Trophoblast cell (in vitro differentiated cells and primary cell): ENCODE measurements around the gene FRG2B. TPM values are rescaled to one million over a fixed set of nuclear protein-coding genes. Genes with fewer than 3 reads are reported as not detected.
"Not testable (repeated sequence)": the region's sequence is repeated elsewhere in the genome, so short reads cannot be mapped to it uniquely, and the experiment has no call there.

Source experiments
- DNase-seq, 2 donors: peaks; one replicate each; pipeline ENCODE4 v3.0.0-alpha.2; 2016
- H2AFZ ChIP-seq: 2 replicates; pipeline ENCODE4 v1.6.1; 2013; ENCODE audit warnings: low read length, moderate library complexity, mild to moderate bottlenecking; ENCODE audit not compliant: insufficient read depth, poor library complexity
- H2AK5ac ChIP-seq: 2 replicates; pipeline ENCODE4 v1.6.1; 2013; ENCODE audit warnings: mild to moderate bottlenecking, low read length
- H2BK120ac ChIP-seq: 2 replicates; pipeline ENCODE4 v1.6.1; 2013; ENCODE audit warnings: low read length, mild to moderate bottlenecking, moderate library complexity; ENCODE audit not compliant: insufficient read depth, poor library complexity
- H2BK12ac ChIP-seq: 2 replicates; pipeline ENCODE4 v1.6.1; 2013; ENCODE audit warnings: mild to moderate bottlenecking, low read length, moderate library complexity
- H2BK5ac ChIP-seq: 2 replicates; pipeline ENCODE4 v1.6.1; 2013; ENCODE audit warnings: low read length, low read depth, moderate library complexity, mild to moderate bottlenecking; ENCODE audit not compliant: poor library complexity
- H3K14ac ChIP-seq: 2 replicates; pipeline ENCODE4 v1.6.1; 2013; ENCODE audit warnings: mild to moderate bottlenecking, low read length
- H3K18ac ChIP-seq: 2 replicates; pipeline ENCODE4 v1.6.1; 2013; ENCODE audit warnings: mild to moderate bottlenecking, low read length
- H3K23ac ChIP-seq: 2 replicates; pipeline ENCODE4 v1.6.1; 2013; ENCODE audit warnings: low read length
- H3K27ac ChIP-seq: 2 replicates; pipeline ENCODE4 v1.5.1; 2013; ENCODE audit warnings: low read depth, mild to moderate bottlenecking, inconsistent platforms, low read length, moderate library complexity
- H3K27me3 ChIP-seq: 2 replicates; pipeline ENCODE4 v1.6.1; 2013; ENCODE audit warnings: inconsistent platforms, mild to moderate bottlenecking, low read length, moderate library complexity; ENCODE audit not compliant: insufficient read depth
- H3K36me3 ChIP-seq, 2 experiments: 1 replicate in 1 of 2; 2 replicates in 1 of 2; pipeline ENCODE4 v1.6.1; 2013; ENCODE audit warnings: low read length in 2 of 2, mild to moderate bottlenecking in 2 of 2, moderate library complexity in 1 of 2; ENCODE audit not compliant: insufficient read depth in 2 of 2, control insufficient read depth in 1 of 2
- H3K4ac ChIP-seq: 2 replicates; pipeline ENCODE4 v1.6.1; 2013; ENCODE audit warnings: low read depth, mild to moderate bottlenecking, low read length, moderate library complexity
- H3K4me1 ChIP-seq, 2 experiments: 1 replicate in 1 of 2; 2 replicates in 1 of 2; pipeline ENCODE4 v1.6.1; 2013; ENCODE audit warnings: low read length in 2 of 2, mild to moderate bottlenecking in 2 of 2, moderate library complexity in 1 of 2; ENCODE audit not compliant: insufficient read depth in 2 of 2, control insufficient read depth in 1 of 2
- H3K4me2 ChIP-seq: 2 replicates; pipeline ENCODE4 v1.6.1; 2013; ENCODE audit warnings: inconsistent platforms, mild to moderate bottlenecking, low read length, moderate library complexity
- H3K4me3 ChIP-seq: 2 replicates; pipeline ENCODE4 v1.5.1; 2013; ENCODE audit warnings: mild to moderate bottlenecking, low read depth, low read length, inconsistent platforms
- H3K79me1 ChIP-seq: one replicate; pipeline ENCODE4 v1.6.1; 2013; ENCODE audit warnings: low read length
- H3K79me2 ChIP-seq: 2 replicates; pipeline ENCODE4 v1.6.1; 2013; ENCODE audit warnings: low read length, mild to moderate bottlenecking; ENCODE audit not compliant: control insufficient read depth, insufficient read depth, poor library complexity
- H3K9ac ChIP-seq: 2 replicates; pipeline ENCODE4 v1.6.1; 2013; ENCODE audit warnings: mild to moderate bottlenecking, low read length
- H3K9me3 ChIP-seq: 2 replicates; pipeline ENCODE4 v1.6.1; 2013; ENCODE audit warnings: low read depth, mild to moderate bottlenecking, control low read depth, inconsistent platforms, low read length; ENCODE audit not compliant: insufficient read depth
- H4K12ac ChIP-seq: 2 replicates; pipeline ENCODE4 v1.6.1; 2013; ENCODE audit warnings: low read depth, mild to moderate bottlenecking, low read length, moderate library complexity
- H4K8ac ChIP-seq: 2 replicates; pipeline ENCODE4 v1.6.1; 2013; ENCODE audit warnings: low read depth, mild to moderate bottlenecking, low read length, moderate library complexity
- H4K91ac ChIP-seq: one replicate; pipeline ENCODE4 v1.6.1; 2013; ENCODE audit warnings: low read depth, mild to moderate bottlenecking, low read length, moderate library complexity
- WGBS: extraction: QIAGEN DNeasy Blood & Tissue Kit; methylation state at CpG from one replicate; pipeline ENCODE4 v1.1.7; 2013; ENCODE audit warnings: missing lambda C conversion rate; ENCODE audit not compliant: insufficient read length, insufficient coverage; ENCODE audit errors: extremely low coverage; 5-methylcytosine and 5-hydroxymethylcytosine counted together
- polyA plus RNA-seq: library from polyadenylated mRNA; stranded (reverse); fragments of 200-250 nt; gene quantifications from 2 replicates; pipeline ENCODE4 v1.2.3, GENCODE V29; 2013

Gene FRG2B
- polyA plus RNA-seq: not detected in 2 replicates

- no CpG with 5 or more reads among the region's 10 CpGs for WGBS
These were observed at the start of gene FRG2B for GRCh38 chr10:133626695-133627094. Gene FRG2B (minus strand): TSS chr10:133626795. CDS start chr10:133626742, 53 bp downstream.

GRCh38 chr10:133667446-133667845, 40.9 kb upstream of the FRG2B start:
- H2AK5ac ChIP-seq, H3K9me3 ChIP-seq, DNase-seq, H3K4ac ChIP-seq, H3K79me2 ChIP-seq, H4K91ac ChIP-seq, H3K9ac ChIP-seq, H3K18ac ChIP-seq, H3K23ac ChIP-seq, H3K36me3 ChIP-seq, H4K8ac ChIP-seq, H2AFZ ChIP-seq, H3K79me1 ChIP-seq, H3K14ac ChIP-seq, H3K4me2 ChIP-seq, H3K27me3 ChIP-seq, H3K27ac ChIP-seq, H4K12ac ChIP-seq, H2BK5ac ChIP-seq, H3K4me1 ChIP-seq, H2BK12ac ChIP-seq, H2BK120ac ChIP-seq, H3K4me3 ChIP-seq: not testable (repeated sequence)
- WGBS: no CpG with 5 or more reads among the region's 40 CpGs

More at GRCh38 chr10:133626695-133627094, at the start of gene FRG2B:
- not testable (repeated sequence) for H3K27ac ChIP-seq, H3K4me3 ChIP-seq, H2AFZ ChIP-seq, H3K79me2 ChIP-seq, H3K4me2 ChIP-seq, H3K23ac ChIP-seq, H3K4me1 ChIP-seq, H3K18ac ChIP-seq, H4K91ac ChIP-seq, H3K79me1 ChIP-seq, H3K9me3 ChIP-seq, H4K8ac ChIP-seq, H3K9ac ChIP-seq, H4K12ac ChIP-seq, H2BK5ac ChIP-seq, H3K36me3 ChIP-seq, H3K14ac ChIP-seq, DNase-seq, H2BK120ac ChIP-seq, H2BK12ac ChIP-seq, H2AK5ac ChIP-seq, H3K27me3 ChIP-seq, H3K4ac ChIP-seq

GRCh38 chr10:133663544-133664160, 37.1 kb upstream of the FRG2B start:
- H2AK5ac ChIP-seq, H2BK12ac ChIP-seq, H3K4me2 ChIP-seq, H3K27me3 ChIP-seq, H4K12ac ChIP-seq, H3K14ac ChIP-seq, H3K4me1 ChIP-seq, H3K4me3 ChIP-seq, H3K79me1 ChIP-seq, H3K23ac ChIP-seq, H4K91ac ChIP-seq, H2BK5ac ChIP-seq, H4K8ac ChIP-seq, H2AFZ ChIP-seq, H3K9ac ChIP-seq, H3K18ac ChIP-seq, H3K27ac ChIP-seq, H3K36me3 ChIP-seq, DNase-seq, H3K79me2 ChIP-seq, H3K9me3 ChIP-seq, H3K4ac ChIP-seq, H2BK120ac ChIP-seq: not testable (repeated sequence)
- no CpG with 5 or more reads among the region's 4 CpGs for WGBS

- not testable (repeated sequence) for H3K4me2 ChIP-seq, H3K4ac ChIP-seq, H3K36me3 ChIP-seq, H3K27ac ChIP-seq, H2BK5ac ChIP-seq, H3K23ac ChIP-seq, H4K12ac ChIP-seq, H3K79me2 ChIP-seq, H3K9me3 ChIP-seq, H3K4me1 ChIP-seq, H2BK12ac ChIP-seq, H2BK120ac ChIP-seq, DNase-seq, H2AK5ac ChIP-seq, H3K27me3 ChIP-seq, H4K8ac ChIP-seq, H3K79me1 ChIP-seq, H2AFZ ChIP-seq, H3K9ac ChIP-seq, H4K91ac ChIP-seq, H3K4me3 ChIP-seq, H3K18ac ChIP-seq, H3K14ac ChIP-seq
- WGBS: no CpG with 5 or more reads among the region's 2 CpGs
These were observed 34.5 kb upstream of the FRG2B start for GRCh38 chr10:133661122-133661521.
